ENCODE data around the gene SMARCD3.

Gene SMARCD3

GRCh38 chr7:151274936-151275812, 26.7 kb upstream of the SMARCD3 start:
- H3K27me3 ChIP-seq: peaks cover 8 to 40% (median 28%) of the 10 kb centered on the region in 11 experiments; a peak in 19 of 22 replicates

DNA sequence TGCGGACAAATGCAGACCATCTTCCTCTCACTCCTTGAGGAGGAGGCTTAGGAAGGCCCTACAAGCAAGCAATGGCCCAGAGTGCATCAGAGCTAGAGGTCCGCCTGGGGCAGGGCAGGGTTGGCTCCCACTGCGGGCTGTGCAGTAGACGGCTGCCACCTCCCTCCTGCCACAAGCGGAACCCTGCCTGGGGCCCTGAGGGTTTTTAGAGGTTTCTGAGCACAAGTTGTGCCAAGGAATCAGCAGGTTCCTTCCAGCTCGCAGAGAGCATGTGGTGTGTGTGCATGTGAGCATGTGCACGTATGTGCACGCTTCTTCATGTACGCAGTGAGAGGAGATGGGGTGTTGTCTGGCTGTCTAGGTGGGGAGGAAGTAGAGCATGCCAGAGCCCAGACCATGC, 25.9 kb upstream of the SMARCD3 start:
- Histone ChIP-seq H3K9ac (no peak overlapping the region), H3K4me1 (peaks cover 0 to 49% (median 20%) of the 10 kb centered on the region in 10 experiments; a peak in 16 of 20 replicates), H3K4me2 (peak overlapping the region in 3 of 11 experiments; percentile 13 to 96 (median 72); a peak in 4 of 22 replicates), H3K27ac (no peak overlapping the region), H3K36me3 (no peaks in the 10 kb centered on the region), H4K20me1 (peaks cover 0 to 7% (median 0%) of the 10 kb centered on the region in 11 experiments; a peak in 1 of 22 replicates), H3K4me3 (no peak overlapping the region), H3K27me3 (peaks cover 8 to 40% (median 28%) of the 10 kb centered on the region in 11 experiments; a peak in 19 of 22 replicates), H3K9me3 (replicated peaks in 1 of 11) (no peaks in the 10 kb centered on the region)
- TF ChIP-seq Cebpa-rat (IDR thresholded peaks at IDR 0.05): no peak

More at GRCh38 chr7:151274936-151275812, 26.7 kb upstream of the SMARCD3 start:
- peaks cover 0 to 49% (median 20%) of the 10 kb centered on the region in 10 experiments; a peak in 16 of 20 replicates for H3K4me1 ChIP-seq
- no peaks in the 10 kb centered on the region for H3K36me3 ChIP-seq
- peaks cover 0 to 7% (median 0%) of the 10 kb centered on the region in 11 experiments; a peak in 1 of 22 replicates for H4K20me1 ChIP-seq
- H3K9me3 ChIP-seq (replicated peaks in 1 of 11): no peaks in the 10 kb centered on the region
- no peak overlapping the region for H3K27ac ChIP-seq
- 0 out of 22 replicates have a peak overlapping the region, but pooled peaks of 1 of the 11 experiments have one; percentile 9 for H3K9ac ChIP-seq
- no peak for TF ChIP-seq Cebpa-rat (IDR thresholded peaks at IDR 0.05)
- peak overlapping the region in 2 of 11 experiments; percentile 90 to 96; a peak in 3 of 22 replicates for H3K4me2 ChIP-seq
- H3K4me3 ChIP-seq: no peak overlapping the region

DNA sequence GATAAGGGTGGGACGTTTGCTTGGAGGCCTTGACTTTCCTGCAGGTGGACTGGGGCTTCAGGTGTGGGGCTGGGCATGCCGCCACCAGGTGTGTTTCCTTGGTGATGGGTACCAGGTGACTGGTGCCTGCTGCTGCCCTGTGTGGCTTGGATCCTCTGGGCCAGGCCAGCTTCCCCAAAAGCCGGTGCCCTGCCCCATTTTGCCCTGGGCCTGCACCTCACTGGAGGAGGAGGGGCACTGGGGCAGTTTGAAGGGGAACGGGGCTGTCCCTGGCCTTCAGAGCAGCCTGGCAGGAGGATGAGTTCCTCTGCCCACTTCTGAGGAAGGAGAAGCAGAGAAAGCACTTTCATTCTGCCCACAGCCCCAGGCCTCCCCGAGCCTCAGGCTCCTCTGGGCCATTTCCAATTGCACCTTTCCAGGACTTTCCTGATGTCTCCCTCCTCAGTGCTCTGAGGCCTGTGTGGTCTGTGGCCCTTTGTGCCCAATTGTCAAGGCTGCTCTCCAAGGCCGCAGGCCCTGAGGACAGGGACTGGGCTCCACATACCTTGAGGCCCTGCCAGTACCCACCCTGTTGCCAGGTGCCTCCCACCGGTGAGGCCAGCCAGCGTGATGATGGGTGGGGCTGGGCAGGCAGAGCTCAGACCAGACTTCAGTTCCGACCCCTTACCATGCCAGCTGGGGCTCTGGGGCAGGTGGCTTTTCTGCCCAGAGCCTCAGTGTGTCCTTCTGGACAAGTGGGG, 25.3 kb upstream of the SMARCD3 start:
- peaks cover 8 to 40% (median 28%) of the 10 kb centered on the region in 11 experiments; a peak in 19 of 22 replicates for H3K27me3 ChIP-seq
- peaks cover 0 to 9% (median 0%) of the 10 kb centered on the region in 11 experiments; a peak in 1 of 22 replicates for H4K20me1 ChIP-seq
- peaks cover 0 to 49% (median 20%) of the 10 kb centered on the region in 10 experiments; a peak in 16 of 20 replicates for H3K4me1 ChIP-seq
- no peak overlapping the region for H3K27ac ChIP-seq
- no peak for TF ChIP-seq Cebpa-rat (IDR thresholded peaks at IDR 0.05)
- H3K36me3 ChIP-seq: no peaks in the 10 kb centered on the region
- no peak overlapping the region for H3K9ac ChIP-seq
- no peaks in the 10 kb centered on the region for H3K9me3 ChIP-seq (replicated peaks in 1 of 11)
- H3K4me3 ChIP-seq: no peak overlapping the region
- H3K4me2 ChIP-seq: peak overlapping the region in 4 of 11 experiments; percentile 4 to 96 (median 42); a peak in 5 of 22 replicates

GRCh38 chr7:151272877-151273276, 24.4 kb upstream of the SMARCD3 start:
- no peak for TF ChIP-seq Cebpa-rat (IDR thresholded peaks at IDR 0.05)
- Histone ChIP-seq H4K20me1 (peaks cover 0 to 9% (median 0%) of the 10 kb centered on the region in 11 experiments; a peak in 1 of 22 replicates), H3K9me3 (replicated peaks in 1 of 11) (no peaks in the 10 kb centered on the region), H3K4me1 (peaks cover 0 to 49% (median 20%) of the 10 kb centered on the region in 10 experiments; a peak in 16 of 20 replicates), H3K9ac (no peak overlapping the region), H3K4me2 (peak overlapping the region in 5 of 11 experiments; percentile 51 to 96 (median 66); a peak in 7 of 22 replicates), H3K27me3 (peaks cover 8 to 40% (median 28%) of the 10 kb centered on the region in 11 experiments; a peak in 19 of 22 replicates), H3K27ac (peak overlapping the region in 4 of 11 experiments; percentile 23 to 65 (median 43); a peak in 6 of 22 replicates), H3K4me3 (no peak overlapping the region), H3K36me3 (no peaks in the 10 kb centered on the region)

- peaks cover 0 to 9% (median 0%) of the 10 kb centered on the region in 11 experiments; a peak in 1 of 22 replicates for H4K20me1 ChIP-seq
- H3K9ac ChIP-seq: no peak overlapping the region
- H3K4me2 ChIP-seq: peak overlapping the region in 9 of 11 experiments; percentile 10 to 96 (median 51); a peak in 17 of 22 replicates
- peak overlapping the region in 8 of 11 experiments; percentile 1 to 65 (median 25); a peak in 11 of 22 replicates for H3K27ac ChIP-seq
- H3K4me3 ChIP-seq: no peak overlapping the region
- no peak for TF ChIP-seq Cebpa-rat (IDR thresholded peaks at IDR 0.05)
- H3K4me1 ChIP-seq: peaks cover 0 to 49% (median 19%) of the 10 kb centered on the region in 10 experiments; a peak in 16 of 20 replicates
- no peaks in the 10 kb centered on the region for H3K36me3 ChIP-seq
- peaks cover 8 to 35% (median 23%) of the 10 kb centered on the region in 11 experiments; a peak in 19 of 22 replicates for H3K27me3 ChIP-seq
- no peaks in the 10 kb centered on the region for H3K9me3 ChIP-seq (replicated peaks in 1 of 11)
Observed at GRCh38 chr7:151272405-151272804, 23.9 kb upstream of the SMARCD3 start.

DNA sequence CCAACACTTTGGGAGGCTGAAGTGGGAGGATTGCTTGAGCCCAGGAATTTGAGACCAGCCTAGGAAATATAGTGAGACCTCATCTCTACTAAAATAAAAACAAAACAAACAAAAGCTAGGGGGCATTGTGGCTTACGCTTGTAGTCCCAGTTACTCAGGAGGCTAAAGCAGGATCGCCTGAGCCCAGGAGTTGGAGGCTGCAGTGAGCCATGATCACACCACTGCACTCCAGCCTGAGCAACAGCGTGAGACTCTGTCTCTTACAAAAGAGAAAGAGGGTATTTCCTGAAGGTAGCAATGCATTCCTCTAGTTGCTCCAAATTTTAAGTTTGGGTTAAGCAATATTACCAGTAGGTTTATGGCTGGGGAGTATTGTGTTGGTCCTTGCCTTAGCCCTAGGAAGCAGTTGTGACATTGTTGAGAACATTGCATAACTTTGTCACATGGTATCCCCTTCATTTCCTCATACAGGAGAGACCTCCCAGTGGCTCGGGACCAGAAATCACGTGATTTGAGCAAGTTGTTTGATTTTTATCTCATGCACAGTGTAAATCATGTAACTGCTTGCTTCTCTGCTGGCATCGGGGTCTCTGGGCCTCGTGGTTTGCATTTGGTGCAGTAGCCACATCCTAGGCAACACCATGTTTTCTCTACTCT, 23.3 kb upstream of the SMARCD3 start:
- Histone ChIP-seq H3K27me3 (peaks cover 3 to 29% (median 18%) of the 10 kb centered on the region in 11 experiments; a peak in 19 of 22 replicates), H3K9ac (peak overlapping the region in 1 of 11 experiments; percentile 10; a peak in 1 of 22 replicates), H3K9me3 (replicated peaks in 1 of 11) (no peaks in the 10 kb centered on the region), H3K4me3 (no peak overlapping the region), H3K27ac (peak overlapping the region in 9 of 11 experiments; percentile 14 to 65 (median 27); a peak in 13 of 22 replicates), H3K36me3 (no peaks in the 10 kb centered on the region), H4K20me1 (peaks cover 0 to 9% (median 0%) of the 10 kb centered on the region in 11 experiments; a peak in 1 of 22 replicates), H3K4me2 (peak overlapping the region in 9 of 11 experiments; percentile 10 to 96 (median 51); a peak in 17 of 22 replicates), H3K4me1 (peaks cover 0 to 49% (median 18%) of the 10 kb centered on the region in 10 experiments; a peak in 15 of 20 replicates)
- TF ChIP-seq Cebpa-rat (IDR thresholded peaks at IDR 0.05): peak; percentile 30 to 89 (median 79); a peak in 17 of 22 replicates

- Histone ChIP-seq H4K20me1 (0 out of 22 replicates have a peak, but pooled peaks cover 0 to 9% (median 0%) of the 10 kb centered on the region in 11 experiments), H3K4me1 (peaks cover 0 to 38% (median 18%) of the 10 kb centered on the region in 10 experiments; a peak in 15 of 20 replicates), H3K27ac (no peak overlapping the region), H3K4me2 (no peak overlapping the region), H3K36me3 (no peaks in the 10 kb centered on the region), H3K9ac (no peak overlapping the region), H3K27me3 (peaks cover 0 to 6% (median 0%) of the 10 kb centered on the region in 11 experiments; a peak in 5 of 22 replicates), H3K4me3 (no peak overlapping the region), H3K9me3 (replicated peaks in 1 of 11) (no peaks in the 10 kb centered on the region)
- no peak for TF ChIP-seq Cebpa-rat (IDR thresholded peaks at IDR 0.05)
Observed at GRCh38 chr7:151269511-151269910, 21.0 kb upstream of the SMARCD3 start.
